K562 (cell line): ENCODE results near the gene LRMDA. TPM values are rescaled to one million over a fixed set of nuclear protein-coding genes. Genes with fewer than 3 reads are reported as not detected.

Experiments
- ATAC-seq: fragments of 200-7000 bp; cut with Tn5 transposase; 3 replicates; pipeline ENCODE4 v1.9.1; 2020; ENCODE audit warnings: moderate library complexity
- BruUV-seq: library from RNA; stranded (reverse); fragments of 400-500 nt; replicated peaks from 2 replicates; lab custom pipeline; 2021; lab: Mats Ljungman, UMichigan
- CTCF ChIA-PET: fragments of 300-600 bp; formaldehyde crosslinking; extraction: SDS; loops from one replicate; lab custom pipeline; 2021; ENCODE audit warnings: low intra/inter-chr PET ratio; lab: Yijun Ruan, JAX
- POLR2A ChIA-PET: fragments of 300-600, 350-650 bp; sonication (Branson Sonifier 250); formaldehyde crosslinking; extraction: SDS; loops from one replicate; lab custom pipeline; 2021; ENCODE audit warnings: antibody characterized with exemption, inconsistent platforms; lab: Yijun Ruan, JAX
- DNase-seq, 4 experiments: peaks; one replicate each; pipeline versions ENCODE4 v3.0.0 to v3.0.0-alpha.2; 2011 to 2018; ENCODE audit warnings: low spot score in 3 of 4, mixed read lengths in 3 of 4; ENCODE audit errors: extremely low read depth in 1 of 4
- FAIRE-seq: peaks from 2 replicates; lab custom pipeline; 2011; peaks lifted over from hg19 to GRCh38; lab: Jason Lieb, UNC
- H2AFZ ChIP-seq: 2 replicates; pipeline ENCODE4 v1.6.0; 2011; ENCODE audit warnings: low read depth, low read length, control low read depth, inconsistent platforms
- H3K27ac ChIP-seq: fragments of 200-600 bp; 3 replicates; pipeline ENCODE4 v1.8.0; 2011; ENCODE audit warnings: low read depth, mild to moderate bottlenecking, control low read depth, inconsistent platforms, low read length, moderate library complexity, mixed read lengths; ENCODE audit errors: extremely low read depth
- H3K27me3 ChIP-seq, 2 experiments: fragments of 300-600 bp in 1 of 2; 2 replicates in 1 of 2; 3 replicates in 1 of 2; pipeline versions ENCODE4 v1.6.0 to v1.8.0; 2011; ENCODE audit warnings: inconsistent platforms in 2 of 2, low read length in 2 of 2, mild to moderate bottlenecking in 1 of 2, mixed read lengths in 1 of 2, moderate library complexity in 1 of 2; ENCODE audit not compliant: control insufficient read depth in 2 of 2, insufficient read depth in 2 of 2
- H3K36me3 ChIP-seq: fragments of 300-600 bp; 3 replicates; pipeline ENCODE4 v1.8.0; 2011; ENCODE audit warnings: mild to moderate bottlenecking, low read length, inconsistent platforms; ENCODE audit not compliant: control insufficient read depth, insufficient read depth
- H3K4me1 ChIP-seq, 2 experiments: fragments of 200-600 bp in 1 of 2; replicated peaks in 1 of 2; 2 replicates in 1 of 2; 3 replicates in 1 of 2; pipeline versions ENCODE4 v1.5.1 to v1.8.0; 2011; ENCODE audit warnings: inconsistent platforms in 2 of 2, low read length in 2 of 2, mild to moderate bottlenecking in 1 of 2, mixed read lengths in 1 of 2, moderate library complexity in 1 of 2; ENCODE audit not compliant: control insufficient read depth in 2 of 2, insufficient read depth in 2 of 2
- H3K4me2 ChIP-seq: 2 replicates; pipeline ENCODE4 v1.6.1; 2011; ENCODE audit warnings: low read length, control low read depth, inconsistent platforms, mixed read lengths; ENCODE audit not compliant: insufficient read depth
- H3K4me3 ChIP-seq: fragments of 200-600 bp; sonication (generic), shearing (Covaris generic); 2 replicates; pipeline ENCODE4 v1.5.1; 2016; ENCODE audit warnings: control low read depth, inconsistent platforms
- H3K79me2 ChIP-seq: fragments of 200-600 bp; 3 replicates; pipeline ENCODE4 v1.8.0; 2011; ENCODE audit warnings: low read length, inconsistent platforms; ENCODE audit not compliant: control insufficient read depth, insufficient read depth
- H3K9ac ChIP-seq, 2 experiments: 2 replicates each; pipeline versions ENCODE4 v1.6.0 to v1.6.1; 2011; ENCODE audit warnings: low read depth in 2 of 2, low read length in 2 of 2, control low read depth in 1 of 2, inconsistent platforms in 1 of 2, mild to moderate bottlenecking in 1 of 2, mixed read lengths in 1 of 2; ENCODE audit not compliant: insufficient read depth in 1 of 2
- H3K9me1 ChIP-seq: one replicate; pipeline ENCODE4 v1.6.0; 2011; ENCODE audit warnings: inconsistent platforms, mild to moderate bottlenecking, low read length, moderate library complexity; ENCODE audit not compliant: control insufficient read depth, insufficient read depth
- H3K9me3 ChIP-seq: replicated peaks from 2 replicates; pipeline ENCODE4 v1.5.1; 2011; ENCODE audit warnings: low read depth, low read length, inconsistent platforms; ENCODE audit not compliant: control insufficient read depth, insufficient read depth
- H4K20me1 ChIP-seq: replicated peaks from 2 replicates; pipeline ENCODE4 v1.6.1; 2011; ENCODE audit warnings: low read length, inconsistent platforms, mixed read lengths; ENCODE audit not compliant: control insufficient read depth, insufficient read depth
- CEBPG ChIP-seq, 3 experiments: fragments of 200-800 bp in 1 of 3; sonication (Bioruptor generic) in 1 of 3; sonication (generic) in 1 of 3; formaldehyde crosslinking in 1 of 3; IDR thresholded peaks in 2 of 3; conservative IDR thresholded peaks in 1 of 3; 2 replicates each; pipeline versions ENCODE4 v1.6.1 to v1.8.0; 2016 to 2022; ENCODE audit warnings: missing compliant biosample characterization in 2 of 3, missing genetic modification characterization in 2 of 3, mild to moderate bottlenecking in 1 of 3, missing genetic modification reagents in 1 of 3
- FOXJ3 ChIP-seq: sonication (generic); formaldehyde crosslinking; IDR thresholded peaks from 2 replicates; pipeline ENCODE4 v1.4.0; 2020; ENCODE audit warnings: mild to moderate bottlenecking, missing genetic modification reagents
- FUS ChIP-seq: fragments of 200-400 bp; formaldehyde crosslinking; optimal IDR thresholded peaks from 2 replicates; pipeline ENCODE3; 2017; ENCODE audit warnings: low read depth, low read length
- L3MBTL2 ChIP-seq: fragments of 450-650 bp; IDR thresholded peaks from 2 replicates; pipeline ENCODE4 v1.6.1; 2016; ENCODE audit warnings: mild to moderate bottlenecking, moderate library complexity
- NFRKB ChIP-seq: fragments of 450-650 bp; IDR thresholded peaks from 2 replicates; pipeline ENCODE4 v1.6.1; 2016; ENCODE audit warnings: low read depth
- NR2C1 ChIP-seq, 2 experiments: fragments of 450-650 bp; IDR thresholded peaks; 2 replicates each; pipeline ENCODE4 v1.6.1; 2017; ENCODE audit warnings: mild to moderate bottlenecking in 2 of 2, antibody characterized with exemption in 1 of 2, inconsistent platforms in 1 of 2, missing compliant biosample characterization in 1 of 2, missing genetic modification characterization in 1 of 2
- SAP30 ChIP-seq: fragments of 200-600 bp; sonication (generic); IDR thresholded peaks from 2 replicates; pipeline ENCODE4 v1.6.1; 2012; ENCODE audit warnings: borderline replicate concordance, low read depth, mild to moderate bottlenecking, moderate library complexity, low read length, control low read depth, inconsistent platforms; ENCODE audit not compliant: insufficient read depth, poor library complexity, severe bottlenecking
- TAF7 ChIP-seq: fragments of 450-650 bp; IDR thresholded peaks from 2 replicates; pipeline ENCODE4 v1.6.1; 2016; ENCODE audit warnings: missing genetic modification characterization, missing compliant biosample characterization
- TCFL5 ChIP-seq: fragments of 250-450 bp; sonication (Bioruptor Pico); conservative IDR thresholded peaks from 2 replicates; pipeline ENCODE4 v1.6.1; 2021; ENCODE audit warnings: mild to moderate bottlenecking, moderate library complexity, matching md5 sums
- WHSC1 ChIP-seq: IDR thresholded peaks from one replicate; pipeline ENCODE4 v1.6.1; 2012; ENCODE audit warnings: low read length, control low read depth, inconsistent platforms
- ZBTB17 ChIP-seq: fragments of 450-650 bp; formaldehyde crosslinking; IDR thresholded peaks from 2 replicates; pipeline ENCODE4 v1.4.0; 2020; ENCODE audit warnings: mild to moderate bottlenecking
- WGBS: fragments of 100-300 bp; shearing (Covaris generic); methylation state at CpG from one replicate; pipeline ENCODE4 v1.1.6; 2016; ENCODE audit warnings: low coverage, mixed read lengths; ENCODE audit not compliant: insufficient coverage; ENCODE audit errors: missing lambda C conversion rate; 5-methylcytosine and 5-hydroxymethylcytosine counted together
- in situ Hi-C: fragments of 300-500 bp; cut with MboI; formaldehyde crosslinking; loops from 4 replicates; pipeline ENCODE4 v1.15.0; 2018; ENCODE audit warnings: inconsistent platforms, mixed read lengths
- intact Hi-C: fragments of 100-400 bp; cut with micrococcal nuclease; formaldehyde crosslinking; loops from 2 replicates; pipeline ENCODE4 v1.14.2; 2022
- polyA plus RNA-seq, 8 experiments: library from polyadenylated mRNA; depleted of rRNA in 4 of 8; stranded (reverse) in 5 of 8; unstranded in 3 of 8; fragments of >200 nt; fragmentation: Nextera tagmentation in 2 of 8; fragmentation: Illumina TruSeq in 1 of 8; extraction: Ambion mirVana in 2 of 8; extraction: Trizol in 1 of 8; gene quantifications; 2 replicates each; pipeline versions ENCODE4 v1.2.1 to v1.2.3, GENCODE V29; 2011 to 2014; ENCODE audit warnings: inconsistent platforms in 1 of 8, missing spikeins in 1 of 8
- total RNA-seq, 7 experiments: library from RNA; depleted of rRNA in 6 of 7; stranded (reverse); fragments of >200 nt in 6 of 7; fragmentation: Illumina TruSeq in 2 of 7; extraction: Trizol in 2 of 7; gene quantifications; 2 replicates each; pipeline versions ENCODE4 v1.2.1 to v1.2.3, GENCODE V29; 2011 to 2021; ENCODE audit warnings: low replicate concordance in 1 of 7
- TF ChIP-seq, protein P1 (sequence below): sonication (generic); formaldehyde crosslinking; IDR thresholded peaks from 2 replicates; pipeline ENCODE4 v1.8.0; 2023; ENCODE audit warnings: mild to moderate bottlenecking, missing genetic modification reagents
- TF ChIP-seq, protein P2 (sequence below): fragments of 250-450 bp; sonication (Bioruptor Pico); IDR thresholded peaks from 2 replicates; pipeline ENCODE4 v1.8.0; 2021; ENCODE audit warnings: moderate library complexity, mild to moderate bottlenecking, inconsistent platforms

LRMDA gene
- total and polyA plus RNA-seq, 9 of the 15 experiments (the other 6 are each of a cell fraction or from before 2014, with no cell fraction given) = 0.25 TPM; not detected in 8

DNA sequence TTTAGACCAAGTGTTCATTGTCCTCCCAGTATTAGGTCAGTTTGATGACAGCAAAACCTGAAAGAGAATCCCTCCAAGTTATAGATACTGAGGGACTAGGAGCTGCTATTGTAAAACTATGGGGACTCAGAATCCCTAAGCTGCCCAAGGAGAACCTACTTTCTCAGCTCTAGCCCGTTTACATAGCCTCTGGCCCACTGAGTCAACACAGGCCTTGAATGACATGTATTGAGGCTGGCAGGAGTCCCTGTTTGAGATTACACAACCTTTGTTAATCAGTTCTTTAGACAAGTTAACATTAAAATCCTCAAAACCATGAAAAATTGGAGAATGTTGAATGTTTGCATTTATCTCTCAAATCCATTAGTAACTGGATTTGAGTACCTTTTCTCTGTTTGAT lies 1127.2 kb downstream of the LRMDA start:
- no peak for DNase-seq
- no peak overlapping the region for H3K4me2 ChIP-seq
- H3K9me1 ChIP-seq = no peaks in the 10 kb centered on the region
- no peaks in the 10 kb centered on the region for H3K9me3 ChIP-seq
- H3K9ac ChIP-seq = no peak overlapping the region
- no peak for ATAC-seq
- POLR2A ChIA-PET = no interaction called here
- FAIRE-seq = no peak
- no peaks in the 10 kb centered on the region for H4K20me1 ChIP-seq
- TF ChIP-seq NFRKB (no peak), ZBTB17 (CRISPR knock-in tag) (no peak), FOXJ3 (CRISPR knock-in tag) (no peak), SAP30 (no peak), FUS (no peak), WHSC1 (no peak), TAF7 (tag) (no peak), NR2C1 (IDR thresholded peaks at IDR 0.05) (no peak), NR2C1 (tag; IDR thresholded peaks at IDR 0.05) (no peak), CEBPG (CRISPR knock-in tag; IDR thresholded peaks at IDR 0.05) (no peak), CEBPG (tag; conservative IDR thresholded peaks at IDR 0.05 in 1 of 2, IDR thresholded peaks at IDR 0.05 in 1 of 2) (no peak), L3MBTL2 (no peak), TCFL5 (CRISPR knock-in tag) (no peak)
- TF ChIP-seq, protein P1, sequence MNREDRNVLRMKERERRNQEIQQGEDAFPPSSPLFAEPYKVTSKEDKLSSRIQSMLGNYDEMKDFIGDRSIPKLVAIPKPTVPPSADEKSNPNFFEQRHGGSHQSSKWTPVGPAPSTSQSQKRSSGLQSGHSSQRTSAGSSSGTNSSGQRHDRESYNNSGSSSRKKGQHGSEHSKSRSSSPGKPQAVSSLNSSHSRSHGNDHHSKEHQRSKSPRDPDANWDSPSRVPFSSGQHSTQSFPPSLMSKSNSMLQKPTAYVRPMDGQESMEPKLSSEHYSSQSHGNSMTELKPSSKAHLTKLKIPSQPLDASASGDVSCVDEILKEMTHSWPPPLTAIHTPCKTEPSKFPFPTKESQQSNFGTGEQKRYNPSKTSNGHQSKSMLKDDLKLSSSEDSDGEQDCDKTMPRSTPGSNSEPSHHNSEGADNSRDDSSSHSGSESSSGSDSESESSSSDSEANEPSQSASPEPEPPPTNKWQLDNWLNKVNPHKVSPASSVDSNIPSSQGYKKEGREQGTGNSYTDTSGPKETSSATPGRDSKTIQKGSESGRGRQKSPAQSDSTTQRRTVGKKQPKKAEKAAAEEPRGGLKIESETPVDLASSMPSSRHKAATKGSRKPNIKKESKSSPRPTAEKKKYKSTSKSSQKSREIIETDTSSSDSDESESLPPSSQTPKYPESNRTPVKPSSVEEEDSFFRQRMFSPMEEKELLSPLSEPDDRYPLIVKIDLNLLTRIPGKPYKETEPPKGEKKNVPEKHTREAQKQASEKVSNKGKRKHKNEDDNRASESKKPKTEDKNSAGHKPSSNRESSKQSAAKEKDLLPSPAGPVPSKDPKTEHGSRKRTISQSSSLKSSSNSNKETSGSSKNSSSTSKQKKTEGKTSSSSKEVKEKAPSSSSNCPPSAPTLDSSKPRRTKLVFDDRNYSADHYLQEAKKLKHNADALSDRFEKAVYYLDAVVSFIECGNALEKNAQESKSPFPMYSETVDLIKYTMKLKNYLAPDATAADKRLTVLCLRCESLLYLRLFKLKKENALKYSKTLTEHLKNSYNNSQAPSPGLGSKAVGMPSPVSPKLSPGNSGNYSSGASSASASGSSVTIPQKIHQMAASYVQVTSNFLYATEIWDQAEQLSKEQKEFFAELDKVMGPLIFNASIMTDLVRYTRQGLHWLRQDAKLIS = no peak
- TF ChIP-seq, protein P2, sequence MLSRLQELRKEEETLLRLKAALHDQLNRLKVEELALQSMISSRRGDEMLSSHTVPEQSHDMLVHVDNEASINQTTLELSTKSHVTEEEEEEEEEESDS (CRISPR knock-in tag) = no peak
- H3K79me2 ChIP-seq = no peaks in the 10 kb centered on the region
- BruUV-seq = no TSS peak
- CTCF ChIA-PET = no interaction called here
- H3K4me3 ChIP-seq = no peak overlapping the region
- H3K27ac ChIP-seq = no peak overlapping the region
- in situ Hi-C loops = no loop called here
- WGBS = 4% methylated on average over 1 of the region's 1 CpG
- intact Hi-C loops = no loop called here
- no peaks in the 10 kb centered on the region for H3K4me1 ChIP-seq
- H2AFZ ChIP-seq = no peak overlapping the region
- H3K27me3 ChIP-seq = no peaks in the 10 kb centered on the region
- no peaks in the 10 kb centered on the region for H3K36me3 ChIP-seq
